GM20000 (cell line): Measurements from ENCODE around the gene GREM2.

ENCODE experiments used
- DNase-seq: peaks from one replicate; pipeline ENCODE4 v3.0.0; 2012; ENCODE audit warnings: low spot score
- CTCF ChIP-seq: IDR thresholded peaks from 2 replicates; pipeline ENCODE4 v1.5.1; 2012; ENCODE audit warnings: mild to moderate bottlenecking, control low read depth; ENCODE audit errors: extremely low read depth, missing control alignments

Gene GREM2

GRCh38 chr1:240462766-240463395, 149.1 kb downstream of the GREM2 start:
- no peak for DNase-seq
- TF ChIP-seq CTCF, result no peak

- DNase-seq, result no peak
- TF ChIP-seq CTCF, result no peak
Measured at GRCh38 chr1:240462277-240462676, 149.7 kb downstream of the GREM2 start.

GRCh38 chr1:240457203-240457602, 154.8 kb downstream of the GREM2 start:
- DNase-seq, result no peak
- no peak for TF ChIP-seq CTCF

- peak; percentile 31 for TF ChIP-seq CTCF
- DNase-seq, result no peak
Measured at GRCh38 chr1:240455228-240455821, 156.6 kb downstream of the GREM2 start.

- no peak for TF ChIP-seq CTCF
- no peak for DNase-seq
Measured at GRCh38 chr1:240445369-240445768, 166.6 kb downstream of the GREM2 start.

GRCh38 chr1:240441669-240442068, 170.3 kb downstream of the GREM2 start:
- no peak for TF ChIP-seq CTCF
- no peak for DNase-seq
